NT2/D1 (cell line): ENCODE measurements around the gene RIMBP2.

ENCODE experiments used
- YY1 ChIP-seq: IDR thresholded peaks from 2 replicates; pipeline ENCODE4 v1.6.1; 2011; ENCODE audit not compliant: insufficient read length, insufficient read depth
- ZNF274 ChIP-seq: IDR thresholded peaks from 2 replicates; pipeline ENCODE4 v1.6.1; 2011; ENCODE audit warnings: mild to moderate bottlenecking, low read depth, low read length

GRCh38 chr12:130427381-130427887 is 288.7 kb downstream of the RIMBP2 start:
- TF ChIP-seq ZNF274 (no peak), YY1 (no peak)
